IPS DF 6.9 (cell line): ENCODE results near the gene NFAM1.

Experiments
- DNase-seq: peaks from one replicate; pipeline ENCODE4 v3.0.0-alpha.2; 2013; ENCODE audit warnings: low read depth, low spot score
- H3K27ac ChIP-seq: one replicate; pipeline ENCODE4 v1.5.1; 2013; ENCODE audit warnings: low read length, control low read depth
- H3K27me3 ChIP-seq: 2 replicates; pipeline ENCODE4 v1.6.1; 2013; ENCODE audit warnings: mild to moderate bottlenecking, low read length; ENCODE audit not compliant: control insufficient read depth, insufficient read depth
- H3K36me3 ChIP-seq: 2 replicates; pipeline ENCODE4 v1.6.1; 2013; ENCODE audit warnings: low read length; ENCODE audit not compliant: control insufficient read depth, insufficient read depth
- H3K4me1 ChIP-seq: 2 replicates; pipeline ENCODE4 v1.6.1; 2013; ENCODE audit warnings: low read length; ENCODE audit not compliant: control insufficient read depth, insufficient read depth
- H3K4me3 ChIP-seq: 2 replicates; pipeline ENCODE4 v1.5.1; 2013; ENCODE audit warnings: mild to moderate bottlenecking, low read length
- H3K9me3 ChIP-seq: 2 replicates; pipeline ENCODE4 v1.6.1; 2013; ENCODE audit warnings: low read length, inconsistent platforms; ENCODE audit not compliant: control insufficient read depth, insufficient read depth
- WGBS: extraction: QIAGEN DNeasy Blood & Tissue Kit; methylation state at CpG from one replicate; pipeline ENCODE4 v1.1.7; 2013; ENCODE audit warnings: mixed read lengths, missing lambda C conversion rate; ENCODE audit not compliant: insufficient read length, insufficient coverage; 5-methylcytosine and 5-hydroxymethylcytosine counted together

The NFAM1 gene

GRCh38 chr22:42432020-42432596, at the start of gene NFAM1:
NFAM1 (minus strand) TSS chr22:42432403; CDS start chr22:42432357, 46 bp downstream.
- WGBS, result no CpG with 5 or more reads among the region's 24 CpGs
- no peaks in the 10 kb centered on the region for H3K4me1 ChIP-seq
- H3K4me3 ChIP-seq, result no peak within 1 kb of the TSS
- DNase-seq, result no peak
- no peak within 1 kb of the TSS for H3K27ac ChIP-seq
- H3K27me3 ChIP-seq, result no peaks in the 10 kb centered on the region
- no peaks in the 10 kb centered on the region for H3K9me3 ChIP-seq
- H3K36me3 ChIP-seq, result no peaks in the 10 kb centered on the region

GRCh38 chr22:42475122-42475521, 42.9 kb upstream of the NFAM1 start:
- no peak overlapping the region for H3K27ac ChIP-seq
- H3K9me3 ChIP-seq, result no peaks in the 10 kb centered on the region; the same call in 1 of the 2 replicates
- H3K27me3 ChIP-seq, result no peaks in the 10 kb centered on the region
- 0 out of 2 replicates have a peak, but pooled peaks cover 3% of the 10 kb centered on the region for H3K4me1 ChIP-seq
- no peaks in the 10 kb centered on the region for H3K36me3 ChIP-seq
- WGBS, result no CpG with 5 or more reads among the region's 2 CpGs
- no peak overlapping the region for H3K4me3 ChIP-seq
- DNase-seq, result no peak

- no CpG with 5 or more reads among the region's 5 CpGs for WGBS
- peak; percentile 47 for DNase-seq
Measured at GRCh38 chr22:42473484-42474193, 41.4 kb upstream of the NFAM1 start.

DNA sequence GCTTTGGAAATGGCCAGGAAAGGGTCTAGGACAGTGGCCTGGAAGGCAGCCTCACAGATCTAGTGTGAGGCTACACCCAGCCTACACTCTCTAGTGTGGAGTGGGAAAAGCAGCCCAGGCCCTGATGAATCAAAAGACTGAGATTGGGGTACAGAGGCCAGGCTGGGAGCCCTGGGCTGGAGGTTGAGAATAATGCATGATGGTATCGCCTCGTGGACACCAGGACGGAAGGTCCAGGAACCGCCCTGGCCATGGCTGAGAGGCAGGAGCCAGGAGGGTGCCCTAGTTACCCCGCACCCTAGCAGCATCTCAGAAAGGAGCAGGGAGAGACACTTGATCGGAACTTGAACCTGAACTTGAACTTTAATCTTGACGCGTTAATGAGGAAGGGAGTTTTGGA, 40.5 kb upstream of the NFAM1 start:
- WGBS, result no CpG with 5 or more reads among the region's 8 CpGs
- no peaks in the 10 kb centered on the region for H3K36me3 ChIP-seq
- no peak for DNase-seq
- H3K9me3 ChIP-seq, result no peaks in the 10 kb centered on the region; the same call in 1 of the 2 replicates
- 0 out of 2 replicates have a peak, but pooled peaks cover 3% of the 10 kb centered on the region for H3K4me1 ChIP-seq
- H3K27me3 ChIP-seq, result no peaks in the 10 kb centered on the region
- no peak overlapping the region for H3K4me3 ChIP-seq
- no peak overlapping the region for H3K27ac ChIP-seq

More at GRCh38 chr22:42473484-42474193, 41.4 kb upstream of the NFAM1 start:
- Histone ChIP-seq H3K27me3 (no peaks in the 10 kb centered on the region), H3K9me3 (no peaks in the 10 kb centered on the region; the same call in 1 of the 2 replicates), H3K4me1 (0 out of 2 replicates have a peak, but pooled peaks cover 3% of the 10 kb centered on the region), H3K27ac (no peak overlapping the region), H3K36me3 (no peaks in the 10 kb centered on the region), H3K4me3 (no peak overlapping the region)

GRCh38 chr22:42471441-42471840, 39.2 kb upstream of the NFAM1 start:
- DNase-seq, result no peak
- Histone ChIP-seq H3K9me3 (no peaks in the 10 kb centered on the region; the same call in 1 of the 2 replicates), H3K27ac (no peak overlapping the region), H3K4me1 (0 out of 2 replicates have a peak, but pooled peaks cover 3% of the 10 kb centered on the region), H3K36me3 (no peaks in the 10 kb centered on the region), H3K4me3 (no peak overlapping the region), H3K27me3 (no peaks in the 10 kb centered on the region)
- no CpG with 5 or more reads among the region's 1 CpG for WGBS

- DNase-seq, result no peak
- no CpG with 5 or more reads among the region's 4 CpGs for WGBS
- no peaks in the 10 kb centered on the region for H3K27me3 ChIP-seq
- H3K9me3 ChIP-seq, result no peaks in the 10 kb centered on the region; the same call in 1 of the 2 replicates
- no peak overlapping the region for H3K27ac ChIP-seq
- no peaks in the 10 kb centered on the region for H3K36me3 ChIP-seq
- 0 out of 2 replicates have a peak, but pooled peaks cover 3% of the 10 kb centered on the region for H3K4me1 ChIP-seq
- H3K4me3 ChIP-seq, result no peak overlapping the region
Measured at GRCh38 chr22:42470366-42471082, 38.3 kb upstream of the NFAM1 start.

DNA sequence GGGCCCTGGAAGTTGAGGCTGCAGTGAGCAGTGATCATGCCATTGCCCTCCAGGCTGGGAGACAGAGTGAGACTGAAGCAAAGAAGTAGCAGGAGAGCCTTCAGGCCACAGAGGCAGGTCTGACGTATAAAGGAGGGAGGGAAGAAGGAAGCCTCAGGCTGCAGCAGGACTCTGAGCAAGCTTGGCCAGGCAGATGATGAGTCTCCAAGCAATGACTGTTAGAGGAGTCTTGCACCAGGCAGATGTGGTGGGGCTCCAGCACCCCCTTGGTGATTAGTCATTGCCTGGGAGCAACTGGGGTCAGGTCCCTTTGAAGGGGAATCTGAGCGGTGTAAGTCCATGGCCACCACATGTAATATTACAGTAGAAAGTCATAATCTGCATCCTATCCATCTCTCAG, 36.6 kb upstream of the NFAM1 start:
- Histone ChIP-seq H3K36me3 (no peaks in the 10 kb centered on the region), H3K27me3 (no peaks in the 10 kb centered on the region), H3K4me1 (0 out of 2 replicates have a peak, but pooled peaks cover 3% of the 10 kb centered on the region), H3K27ac (no peak overlapping the region), H3K9me3 (no peaks in the 10 kb centered on the region; the same call in 1 of the 2 replicates), H3K4me3 (no peak overlapping the region)
- DNase-seq, result no peak
- WGBS, result no CpG with 5 or more reads among the region's 2 CpGs

- Histone ChIP-seq H3K4me1 (0 out of 2 replicates have a peak, but pooled peaks cover 3% of the 10 kb centered on the region), H3K27ac (no peak overlapping the region), H3K4me3 (no peak overlapping the region), H3K27me3 (no peaks in the 10 kb centered on the region), H3K9me3 (no peaks in the 10 kb centered on the region), H3K36me3 (no peaks in the 10 kb centered on the region)
- DNase-seq, result no peak
- no CpG with 5 or more reads among the region's 1 CpG for WGBS
Measured at GRCh38 chr22:42462016-42462415, 29.8 kb upstream of the NFAM1 start.

- Histone ChIP-seq H3K27ac (no peak overlapping the region), H3K36me3 (no peaks in the 10 kb centered on the region), H3K4me3 (no peak overlapping the region), H3K9me3 (no peaks in the 10 kb centered on the region), H3K27me3 (no peaks in the 10 kb centered on the region), H3K4me1 (0 out of 2 replicates have a peak, but pooled peaks cover 3% of the 10 kb centered on the region)
- no CpG with 5 or more reads among the region's 3 CpGs for WGBS
- no peak for DNase-seq
Measured at GRCh38 chr22:42461511-42461910, 29.3 kb upstream of the NFAM1 start.

GRCh38 chr22:42459287-42460063, 27.3 kb upstream of the NFAM1 start:
- DNase-seq, result no peak
- Histone ChIP-seq H3K9me3 (no peaks in the 10 kb centered on the region), H3K36me3 (no peaks in the 10 kb centered on the region), H3K4me3 (no peak overlapping the region), H3K4me1 (0 out of 2 replicates have a peak, but pooled peaks cover 3% of the 10 kb centered on the region), H3K27me3 (no peaks in the 10 kb centered on the region), H3K27ac (no peak overlapping the region)
- WGBS, result no CpG with 5 or more reads among the region's 21 CpGs
